Glomerular endothelial cell (primary cell): ENCODE measurements around the gene CTAG2. TPM values are rescaled to one million over a fixed set of nuclear protein-coding genes. Genes with fewer than 3 reads are reported as not detected.
"Not testable (repeated sequence)": the region's sequence is repeated elsewhere in the genome, so short reads cannot be mapped to it uniquely, and the experiment has no call there.

Experiments used
- DNase-seq: peaks from one replicate; pipeline ENCODE4 v3.0.0-alpha.2; 2011; ENCODE audit warnings: low read depth, low spot score; ENCODE audit errors: extremely low read depth
- total RNA-seq: library from RNA; depleted of rRNA; stranded (reverse); fragments of >200 nt; gene quantifications from 2 replicates; pipeline ENCODE4 v1.2.3, GENCODE V29; 2015

CTAG2 gene
- not detected in 2 replicates for total RNA-seq

DNA sequence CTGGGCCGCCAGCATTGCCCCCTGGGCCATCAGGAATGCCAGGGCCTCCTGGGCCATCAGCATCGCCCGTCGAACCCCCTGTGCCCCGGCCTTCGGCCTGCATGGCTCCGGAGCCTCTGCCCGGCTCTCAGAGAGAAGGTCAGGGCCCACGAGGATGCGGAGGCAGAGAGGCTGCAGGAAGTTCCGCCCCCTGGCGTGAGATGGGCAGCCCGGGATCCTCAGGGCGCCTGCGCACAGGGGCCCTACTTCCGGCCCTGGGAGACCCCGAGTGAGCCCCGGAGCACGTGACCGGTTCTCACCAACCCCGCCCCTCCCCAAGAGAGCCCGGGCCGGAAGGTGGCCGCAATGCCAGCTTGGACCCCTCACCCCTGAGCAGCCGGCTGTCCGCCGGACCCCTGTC lies at the start of gene CTAG2:
TSS of gene CTAG2 (minus strand) at position 167 of the 400 bp plus-strand sequence. CDS start at position 103, 64 bp downstream.
- not testable (repeated sequence) for DNase-seq

DNA sequence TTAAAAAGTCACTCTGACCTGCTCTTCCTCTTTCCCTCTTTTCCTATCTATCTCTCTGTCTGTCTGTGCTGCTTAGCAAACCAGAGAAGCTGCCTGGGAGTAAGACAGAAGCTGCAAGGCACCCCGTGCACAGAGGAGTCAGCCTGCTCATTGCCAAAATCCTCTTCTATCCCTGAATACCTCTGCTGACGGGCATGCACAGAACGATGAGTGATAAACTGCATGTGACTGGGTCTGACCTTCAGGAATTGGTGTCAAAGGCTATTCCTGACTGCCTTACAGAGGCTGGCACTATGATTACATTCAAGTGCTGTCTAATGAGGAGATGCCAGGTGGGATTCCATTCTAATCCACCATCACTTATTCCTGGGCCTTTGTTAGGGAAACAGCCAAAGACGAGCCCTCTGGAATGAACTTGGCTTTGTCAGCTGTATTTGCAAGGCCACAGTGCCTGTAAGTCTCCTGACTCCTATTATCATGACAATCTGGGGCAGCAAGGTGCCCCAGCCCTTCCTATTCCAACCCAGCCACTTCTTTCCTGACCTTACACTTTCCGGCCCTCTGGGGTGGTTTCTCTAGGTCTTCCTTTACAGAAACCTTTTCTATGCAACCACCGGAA lies 45.4 kb upstream of the CTAG2 start:
- no peak for DNase-seq

DNA sequence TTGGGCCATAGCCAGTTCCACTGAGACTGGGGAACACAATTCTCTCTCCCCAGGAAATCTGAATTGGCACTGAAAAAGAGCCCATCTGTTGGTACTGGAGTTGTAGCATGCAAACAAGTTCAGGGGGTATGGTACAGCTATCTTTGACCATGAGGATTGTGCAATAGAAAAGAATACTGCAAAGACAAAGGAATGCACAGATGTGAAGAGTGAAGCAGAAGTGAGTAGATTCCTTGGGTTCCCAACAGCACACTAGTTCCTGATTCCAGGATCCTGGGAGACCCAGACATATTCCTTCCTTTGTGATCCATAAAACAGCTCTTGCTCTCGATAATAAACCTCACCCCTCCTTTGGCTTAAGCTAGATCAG lies 43.3 kb upstream of the CTAG2 start:
- DNase-seq = no peak

DNA sequence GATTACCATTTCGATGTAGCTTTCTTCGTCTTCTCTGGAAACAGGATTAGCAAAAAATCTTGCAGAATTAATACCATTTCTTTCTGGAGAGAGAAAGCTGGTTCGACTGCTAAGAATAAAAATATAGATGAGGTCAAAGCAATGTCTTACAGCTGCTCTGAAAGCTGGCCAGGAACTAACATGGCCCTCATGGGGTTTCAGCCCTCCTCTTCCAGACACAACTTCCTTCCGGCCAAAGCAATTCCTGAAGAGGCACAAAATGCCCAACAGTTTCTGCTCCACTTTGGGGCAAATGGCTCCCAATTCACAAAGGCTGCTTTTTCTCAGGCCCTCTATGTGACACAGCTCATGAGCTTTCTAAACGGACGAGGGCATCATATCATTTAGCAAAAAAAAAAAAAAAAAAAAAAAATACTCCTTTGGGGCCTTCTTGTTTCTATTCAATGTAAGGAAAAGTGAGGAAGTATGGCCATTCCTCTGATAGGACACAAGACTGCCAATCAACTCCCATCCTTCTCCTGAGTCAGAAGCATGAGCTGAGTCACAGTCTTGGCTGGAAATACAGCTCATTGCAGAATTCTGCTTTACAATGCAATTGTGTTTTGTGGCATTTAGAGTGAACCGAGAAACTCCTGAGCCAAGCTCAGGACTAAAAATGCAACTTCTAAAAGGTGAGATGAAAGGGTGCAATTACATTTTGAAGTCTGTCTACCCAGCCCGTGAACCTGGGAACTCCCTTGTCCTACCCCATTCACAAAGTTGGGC lies 42.7 kb upstream of the CTAG2 start:
- DNase-seq = no peak

DNA sequence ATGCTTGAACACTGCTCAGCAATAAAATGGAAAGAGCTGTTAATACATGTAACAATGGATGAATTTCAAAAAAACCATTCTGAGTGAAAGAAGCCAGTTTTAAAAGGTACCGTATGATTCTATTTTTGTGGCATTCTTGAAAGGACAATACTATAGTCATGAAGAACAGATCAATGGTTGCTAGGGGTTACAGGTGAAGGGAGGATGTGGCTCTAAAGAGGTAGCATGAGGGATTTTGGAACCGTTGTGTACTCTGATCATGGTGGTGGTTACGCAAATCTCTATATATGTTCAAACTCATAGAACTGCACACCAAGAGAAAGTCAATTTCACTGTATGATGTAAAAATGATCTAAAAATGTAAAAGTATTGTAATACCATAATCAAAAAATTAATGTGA lies 40.0 kb upstream of the CTAG2 start:
- no peak for DNase-seq

DNA sequence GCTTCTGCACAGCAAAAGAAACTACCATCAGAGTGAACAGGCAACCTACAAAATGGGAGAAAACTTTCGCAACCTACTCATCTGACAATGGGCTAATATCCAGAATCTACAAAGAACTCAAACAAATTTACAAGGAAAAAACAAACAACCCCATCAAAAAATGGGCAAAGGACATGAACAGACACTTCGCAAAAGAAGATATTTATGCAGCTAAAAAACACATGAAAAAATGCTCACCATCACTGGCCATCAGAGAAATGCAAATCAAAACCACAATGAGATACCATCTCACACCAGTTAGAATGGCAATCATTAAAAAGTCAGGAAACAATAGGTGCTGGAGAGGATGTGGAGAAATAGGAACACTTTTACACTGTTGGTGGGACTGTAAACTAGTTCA lies 37.1 kb upstream of the CTAG2 start:
- DNase-seq = not testable (repeated sequence)

DNA sequence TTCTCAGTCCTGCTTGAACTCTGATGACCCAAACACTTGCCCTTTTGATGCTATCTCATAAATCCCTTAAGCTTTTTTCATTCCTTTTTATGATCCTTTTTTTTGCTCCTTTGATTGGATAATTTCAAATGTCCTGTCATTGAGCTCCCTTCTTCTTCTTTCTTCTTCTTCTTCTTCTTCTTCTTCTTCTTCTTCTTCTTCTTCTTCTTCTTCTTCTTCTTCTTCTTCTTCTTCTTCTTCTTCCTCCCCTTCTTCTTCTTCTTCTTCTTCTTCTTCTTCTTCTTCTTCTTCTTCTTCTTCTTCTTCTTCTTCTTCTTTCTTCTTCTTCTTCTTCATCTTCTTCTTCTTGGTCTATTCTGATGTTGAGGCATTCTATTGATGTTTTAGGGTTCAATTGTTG lies 18.7 kb upstream of the CTAG2 start:
- not testable (repeated sequence) for DNase-seq

DNA sequence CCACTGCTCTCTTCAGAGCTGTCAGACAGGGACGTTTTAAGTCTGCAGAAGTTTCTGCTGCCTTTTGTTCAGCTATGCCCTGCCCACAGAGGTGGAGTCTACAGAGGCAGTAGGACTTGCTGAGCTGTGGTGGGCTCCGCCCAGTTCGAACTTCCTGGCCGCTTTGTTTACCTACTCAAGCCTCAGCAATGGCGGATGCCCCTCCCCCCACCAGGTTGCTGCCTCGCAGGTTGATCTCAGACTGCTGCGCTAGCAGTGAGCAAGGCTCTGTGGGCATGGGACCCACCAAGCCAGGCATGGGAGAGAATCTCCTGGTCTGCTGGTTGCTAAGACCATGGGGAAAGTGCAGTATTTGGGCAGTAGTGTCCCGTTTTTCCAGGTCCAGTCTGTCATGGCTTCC lies 17.5 kb upstream of the CTAG2 start:
- not testable (repeated sequence) for DNase-seq

DNA sequence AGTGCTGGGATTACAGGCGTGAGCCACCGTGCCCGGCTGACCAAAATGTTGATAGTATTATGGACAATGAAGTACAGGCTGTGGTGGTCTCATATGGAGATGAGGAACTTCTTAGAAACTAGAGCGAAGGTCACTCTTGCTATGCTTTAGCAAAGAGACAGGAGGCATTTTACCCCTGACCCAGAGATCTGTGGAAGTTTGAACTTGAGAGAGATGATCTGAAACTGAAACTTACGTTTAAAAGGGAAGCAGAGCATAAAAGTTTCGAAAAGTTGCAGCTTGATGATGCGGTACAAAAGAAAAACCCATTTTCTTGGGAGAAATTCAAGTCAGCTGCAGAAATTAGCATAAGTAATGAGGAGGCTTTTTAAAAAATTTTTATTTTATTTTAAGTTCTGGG lies 8.5 kb upstream of the CTAG2 start:
- DNase-seq = no peak

DNA sequence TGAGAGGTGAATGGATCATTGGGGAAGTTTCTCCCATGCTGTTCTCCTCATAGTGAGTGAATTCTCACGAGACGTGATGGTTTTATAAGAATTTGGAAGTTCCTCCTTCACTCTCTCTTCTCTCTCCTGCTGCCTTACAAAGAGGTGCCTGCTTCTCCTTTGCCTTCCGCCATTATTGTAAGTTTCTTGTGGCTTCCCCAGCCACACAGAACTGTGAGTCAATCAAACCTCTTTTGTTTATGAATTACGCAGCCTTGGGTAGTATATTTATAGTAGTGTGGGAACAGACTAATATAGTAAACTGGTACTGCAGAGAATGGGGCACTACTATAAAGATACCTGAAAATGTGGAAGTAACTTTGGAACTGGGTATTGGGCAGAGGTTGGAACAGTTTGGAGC lies 7.8 kb upstream of the CTAG2 start:
- no peak for DNase-seq

DNA sequence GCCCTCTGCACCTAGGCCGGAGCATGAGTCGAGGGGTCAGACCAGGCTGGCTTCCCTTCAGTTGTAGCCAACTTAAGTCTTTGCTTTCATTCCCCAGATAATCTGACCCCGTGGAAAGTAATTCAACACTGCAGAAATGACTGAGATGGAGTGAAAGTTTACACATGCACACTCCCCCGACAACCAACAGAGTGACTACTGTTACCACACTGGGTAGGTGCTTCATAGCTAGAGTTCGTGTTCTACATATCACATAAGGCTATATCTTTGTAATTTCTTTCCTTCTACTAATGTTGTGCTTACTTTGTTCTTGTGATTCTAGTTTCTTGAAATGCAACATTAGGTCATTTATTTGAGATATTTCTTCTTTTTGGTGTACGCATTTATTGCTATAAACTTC lies 7.2 kb upstream of the CTAG2 start:
- DNase-seq = no peak

DNA sequence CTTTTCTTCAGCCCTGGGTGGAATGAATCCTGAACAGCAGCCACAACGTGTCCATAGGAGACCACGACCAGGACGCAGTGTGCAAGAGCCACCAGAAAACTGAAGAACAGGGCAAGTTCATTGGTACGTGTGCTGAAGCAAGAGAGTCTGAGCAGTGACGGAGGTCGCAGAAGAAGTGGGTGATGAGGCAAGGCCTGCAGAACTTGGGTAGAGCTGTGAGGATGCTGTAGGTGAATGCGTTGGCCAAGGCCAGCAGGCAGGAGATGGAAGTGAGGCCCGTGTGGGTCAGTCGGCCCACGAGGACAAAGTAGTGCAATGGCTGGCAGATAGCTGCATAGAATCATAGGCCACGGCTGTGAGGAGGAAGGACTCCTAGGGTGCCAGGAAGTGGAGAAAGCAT lies 5.6 kb upstream of the CTAG2 start:
- no peak for DNase-seq

DNA sequence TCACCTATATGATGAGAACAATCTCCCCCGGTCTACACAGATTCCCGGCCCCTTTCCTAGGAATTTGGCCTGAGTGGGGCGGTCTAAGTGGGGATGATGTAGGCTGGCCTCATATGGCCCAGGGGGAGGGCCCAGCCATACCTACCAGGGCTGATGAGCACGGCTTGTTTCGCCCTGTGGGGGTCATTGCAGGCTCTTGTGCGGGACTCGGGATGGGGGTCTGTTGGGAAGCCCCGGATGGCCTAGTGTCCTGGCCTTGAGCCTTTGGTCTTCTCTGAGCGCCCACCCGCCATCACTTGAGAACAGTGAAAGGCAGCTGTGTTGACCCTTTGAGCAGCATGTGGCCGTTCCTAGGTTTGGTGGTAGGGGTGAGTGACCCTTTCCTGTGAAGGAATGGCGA lies 4.8 kb upstream of the CTAG2 start:
- DNase-seq = no peak

DNA sequence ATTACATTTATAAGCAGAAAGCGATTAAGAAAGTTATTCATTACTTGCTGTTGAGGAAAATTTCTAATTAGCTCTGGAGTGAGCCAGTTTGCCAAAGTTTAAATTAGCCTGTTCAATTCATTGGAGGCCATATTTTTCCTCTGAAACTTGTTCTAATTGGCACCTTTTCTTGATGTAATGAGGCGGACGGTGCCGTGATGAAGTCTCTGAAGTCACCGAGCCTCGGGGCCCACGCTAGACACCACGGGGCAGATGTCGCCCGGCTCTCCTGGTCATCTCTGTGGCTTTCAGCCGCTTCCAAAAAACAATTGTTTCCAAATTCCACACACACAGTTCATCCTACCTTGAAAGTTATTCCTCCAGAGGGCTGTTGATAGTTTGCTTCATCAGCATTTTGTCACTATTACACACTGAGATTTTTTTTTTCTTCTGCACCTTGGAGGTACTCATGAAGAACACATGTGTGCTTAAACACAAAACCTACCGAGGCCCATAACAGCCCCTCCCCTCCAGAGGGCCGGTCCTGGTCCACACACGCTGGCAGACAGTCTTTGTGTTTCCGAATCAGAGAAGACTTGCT lies 3.9 kb upstream of the CTAG2 start:
- DNase-seq = no peak

DNA sequence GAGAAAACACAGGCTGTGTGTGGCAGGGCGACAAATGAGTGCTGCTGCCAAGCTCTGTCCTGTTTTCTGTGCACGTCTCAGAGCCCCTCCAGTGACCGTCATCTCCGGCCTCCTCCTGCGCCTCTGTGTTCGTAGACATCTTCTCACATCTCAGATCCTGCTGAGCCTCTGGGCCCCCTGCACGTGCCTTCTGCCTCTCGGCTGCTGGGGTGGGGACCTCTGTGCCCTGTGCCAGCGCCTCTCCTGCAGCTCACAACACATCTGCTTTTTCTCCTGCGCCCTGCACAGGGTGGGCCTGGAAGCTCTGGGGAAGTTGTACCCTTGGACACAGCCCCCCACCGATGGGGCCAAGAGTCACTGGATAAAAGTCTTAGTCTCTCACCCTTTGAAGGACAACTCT lies 2.4 kb upstream of the CTAG2 start:
- DNase-seq = no peak

DNA sequence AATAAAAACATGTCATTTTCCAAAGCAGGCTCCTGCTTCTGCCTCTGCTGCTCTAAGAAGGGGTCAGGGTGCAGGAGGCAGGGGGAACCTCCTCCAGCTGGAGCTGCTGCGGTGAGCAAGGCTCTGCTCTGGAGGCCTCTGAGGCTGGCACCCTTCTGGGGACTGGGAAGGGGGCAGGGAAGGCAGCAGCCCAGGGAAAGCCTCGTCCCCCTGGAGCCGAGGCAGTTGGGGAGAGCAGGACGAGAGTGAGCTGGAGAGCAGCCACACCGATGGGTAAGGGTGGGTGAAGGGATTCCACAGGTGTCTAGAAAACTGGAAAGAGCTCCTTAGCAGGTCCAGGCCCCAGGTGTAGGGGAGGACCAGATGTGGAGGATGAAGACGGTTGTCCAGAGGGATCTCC lies 2.0 kb upstream of the CTAG2 start:
- no peak for DNase-seq

DNA sequence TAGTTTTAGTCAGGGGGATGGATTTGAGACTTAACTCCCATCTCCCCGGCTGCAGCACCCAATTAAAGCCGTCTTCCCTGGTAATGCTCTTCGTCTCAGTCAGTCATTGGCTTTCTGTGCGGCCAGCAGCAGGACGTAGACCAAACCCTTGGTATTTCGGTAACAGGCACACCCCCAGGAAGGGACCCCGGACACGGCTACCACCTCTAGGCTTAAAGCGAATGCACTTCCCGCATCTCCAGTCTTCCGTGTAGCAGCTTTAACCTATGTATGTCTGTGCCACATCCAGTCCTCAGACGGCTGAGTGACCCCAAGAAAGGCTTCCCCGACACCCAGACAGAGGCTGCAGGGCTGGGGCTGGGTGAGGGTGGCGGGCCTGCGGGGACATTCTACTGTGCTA lies 1.5 kb upstream of the CTAG2 start:
- DNase-seq = no peak

DNA sequence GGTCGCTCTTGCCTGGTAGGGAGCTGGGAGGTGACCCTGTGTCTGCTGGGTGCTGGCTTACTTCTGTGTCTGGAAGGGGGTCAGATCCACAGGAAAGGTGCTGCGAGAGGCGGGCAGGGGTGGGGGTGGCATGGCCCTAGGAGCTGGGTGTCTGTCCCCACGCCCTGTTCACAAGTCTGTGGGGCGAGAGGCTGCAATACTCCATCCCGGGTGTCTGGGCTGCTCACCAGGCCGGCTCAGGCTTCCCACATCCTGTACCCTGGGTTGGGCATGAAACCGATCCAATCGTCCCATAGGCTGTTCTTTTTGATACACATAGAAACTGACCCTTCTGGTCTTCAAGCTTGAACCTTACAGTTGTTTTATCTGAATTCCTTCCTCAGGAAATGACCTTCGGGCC lies 993 bp upstream of the CTAG2 start:
- no peak for DNase-seq

DNA sequence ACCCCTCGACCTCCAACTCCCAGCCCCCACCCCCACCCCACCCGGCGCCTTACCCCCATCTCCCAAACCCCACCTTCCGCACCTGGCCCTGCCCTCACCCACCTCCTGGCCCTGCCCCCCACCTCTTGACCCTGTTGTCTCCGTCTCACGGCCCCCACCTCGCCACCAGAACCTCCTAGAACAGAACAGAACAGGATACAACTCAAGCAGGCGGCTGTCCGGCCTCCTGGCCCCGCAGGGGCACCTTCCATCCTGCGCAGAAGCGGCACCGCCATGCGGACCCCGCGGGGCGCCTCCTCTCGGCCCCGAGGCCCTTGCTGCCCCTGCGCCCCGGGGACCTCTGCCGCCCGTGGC lies 354 bp downstream of the CTAG2 start:
- no peak for DNase-seq

DNA sequence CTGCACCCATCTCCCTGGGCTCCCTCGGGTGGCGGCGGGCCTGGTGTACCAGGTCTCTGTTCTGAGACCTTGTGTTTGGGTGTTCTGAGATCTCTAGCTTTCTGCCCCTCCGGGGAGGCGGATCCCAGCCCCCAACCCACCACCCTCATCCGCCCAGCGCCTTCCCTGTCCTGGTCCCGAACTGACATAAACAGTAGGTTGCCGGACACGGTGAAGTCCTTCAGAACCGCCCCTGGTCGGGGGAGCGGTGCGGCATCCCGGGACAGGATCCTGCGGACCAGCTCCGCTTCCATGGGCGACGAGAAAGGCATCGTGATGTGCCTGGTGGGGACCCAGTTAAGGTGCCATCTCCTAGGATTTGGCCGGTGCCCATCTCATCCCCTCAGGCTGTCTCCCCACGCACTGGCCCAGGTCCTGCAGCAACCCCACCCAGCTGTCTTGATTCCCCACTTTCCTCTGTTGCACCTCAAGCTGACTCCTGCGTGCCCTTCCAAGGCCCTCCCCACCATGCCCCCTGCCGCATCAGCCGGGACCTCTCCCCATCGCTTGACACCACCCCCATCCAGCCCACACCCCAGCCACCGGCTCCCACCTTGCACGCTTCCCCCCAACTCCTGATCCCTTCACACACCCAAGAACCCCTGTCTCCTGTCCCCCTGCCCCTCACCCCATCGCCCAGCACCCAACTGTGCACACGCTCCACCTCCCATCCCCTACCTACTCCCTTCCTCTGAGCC lies 900 bp downstream of the CTAG2 start:
- DNase-seq = no peak

DNA sequence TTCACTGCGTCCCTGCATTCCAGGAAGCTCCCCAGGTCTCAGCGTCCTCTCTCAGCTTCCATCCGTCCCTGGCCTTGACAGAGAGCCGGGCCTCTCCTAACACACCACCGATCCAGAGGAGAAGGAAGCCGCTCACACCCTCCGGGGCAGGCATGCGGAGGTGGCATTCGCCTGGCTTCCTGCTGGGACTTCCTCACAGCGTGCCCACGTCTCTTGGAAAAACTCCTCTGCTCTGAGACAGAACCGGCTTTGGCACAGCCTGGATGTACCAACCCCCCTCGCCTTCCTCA lies 3.2 kb downstream of the CTAG2 start:
- DNase-seq = no peak
